ENCODE results near the gene IGF2.
A peak's percentile ranks its signal among the peaks of the same experiment; 100 is the strongest.

The IGF2 gene

GRCh38 chr11:2143799-2144543 is 4.8 kb upstream of the IGF2 start:
- DNase-seq (ENCODE audit: low spot score), result no peak
- peak; percentile 13 for TF ChIP-seq CTCF (IDR thresholded peaks at IDR 0.05; ENCODE audit: extremely low read depth, insufficient read depth, missing control alignments)
- in situ Hi-C loops (cut with MboI; ENCODE audit: low pct_unique_long_range_greater_than_20kb, low sequenced_read_pairs, unreplicated experiment), result no loop called here

- no peak for DNase-seq (ENCODE audit: low spot score)
- no peak for TF ChIP-seq CTCF (IDR thresholded peaks at IDR 0.05; ENCODE audit: extremely low read depth, insufficient read depth, missing control alignments)
- in situ Hi-C loops (cut with MboI; ENCODE audit: low pct_unique_long_range_greater_than_20kb, low sequenced_read_pairs, unreplicated experiment), result no loop called here
Observed at GRCh38 chr11:2143477-2143798, 4.2 kb upstream of the IGF2 start.

GRCh38 chr11:2142762-2143202 is 3.6 kb upstream of the IGF2 start:
- in situ Hi-C loops (cut with MboI; ENCODE audit: low pct_unique_long_range_greater_than_20kb, low sequenced_read_pairs, unreplicated experiment), result no loop called here

GRCh38 chr11:2142300-2142759 is 3.1 kb upstream of the IGF2 start:
- no peak for TF ChIP-seq CTCF (IDR thresholded peaks at IDR 0.05; ENCODE audit: extremely low read depth, insufficient read depth, missing control alignments)
- in situ Hi-C loops (cut with MboI; ENCODE audit: low pct_unique_long_range_greater_than_20kb, low sequenced_read_pairs, unreplicated experiment), result no loop called here

More at GRCh38 chr11:2142762-2143202, 3.6 kb upstream of the IGF2 start:
- TF ChIP-seq CTCF (IDR thresholded peaks at IDR 0.05; ENCODE audit: extremely low read depth, insufficient read depth, missing control alignments), result no peak
- peak; percentile 88 for DNase-seq (ENCODE audit: low spot score)

GRCh38 chr11:2140411-2141400 is 1.5 kb upstream of the IGF2 start:
- TF ChIP-seq CTCF (IDR thresholded peaks at IDR 0.05; ENCODE audit: extremely low read depth, insufficient read depth, missing control alignments), result no peak
- DNase-seq (ENCODE audit: low spot score), result no peak
- in situ Hi-C loops (cut with MboI; ENCODE audit: low pct_unique_long_range_greater_than_20kb, low sequenced_read_pairs, unreplicated experiment), result no loop called here

More at GRCh38 chr11:2142300-2142759, 3.1 kb upstream of the IGF2 start:
- no peak for DNase-seq (ENCODE audit: low spot score)

- no peak for TF ChIP-seq CTCF (IDR thresholded peaks at IDR 0.05; ENCODE audit: extremely low read depth, insufficient read depth, missing control alignments)
- in situ Hi-C loops (cut with MboI; ENCODE audit: low pct_unique_long_range_greater_than_20kb, low sequenced_read_pairs, unreplicated experiment), result no loop called here
- no peak for DNase-seq (ENCODE audit: low spot score)
Observed at GRCh38 chr11:2139621-2140337, 590 bp upstream of the IGF2 start.

Measured in GM13977 (cell line).